Hematopoietic multipotent progenitor cell treated with erythropoietin and hydrocortisone succinate and interleukin-3 and kit ligand, for 8 days (in vitro differentiated cells): ENCODE data around the gene ATP1A2.
A peak's percentile ranks its signal among the peaks of the same experiment; 100 is the strongest.

ENCODE experiments used
- DNase-seq: peaks from one replicate; pipeline ENCODE4 v3.0.0-alpha.2; 2015

The ATP1A2 gene

DNA sequence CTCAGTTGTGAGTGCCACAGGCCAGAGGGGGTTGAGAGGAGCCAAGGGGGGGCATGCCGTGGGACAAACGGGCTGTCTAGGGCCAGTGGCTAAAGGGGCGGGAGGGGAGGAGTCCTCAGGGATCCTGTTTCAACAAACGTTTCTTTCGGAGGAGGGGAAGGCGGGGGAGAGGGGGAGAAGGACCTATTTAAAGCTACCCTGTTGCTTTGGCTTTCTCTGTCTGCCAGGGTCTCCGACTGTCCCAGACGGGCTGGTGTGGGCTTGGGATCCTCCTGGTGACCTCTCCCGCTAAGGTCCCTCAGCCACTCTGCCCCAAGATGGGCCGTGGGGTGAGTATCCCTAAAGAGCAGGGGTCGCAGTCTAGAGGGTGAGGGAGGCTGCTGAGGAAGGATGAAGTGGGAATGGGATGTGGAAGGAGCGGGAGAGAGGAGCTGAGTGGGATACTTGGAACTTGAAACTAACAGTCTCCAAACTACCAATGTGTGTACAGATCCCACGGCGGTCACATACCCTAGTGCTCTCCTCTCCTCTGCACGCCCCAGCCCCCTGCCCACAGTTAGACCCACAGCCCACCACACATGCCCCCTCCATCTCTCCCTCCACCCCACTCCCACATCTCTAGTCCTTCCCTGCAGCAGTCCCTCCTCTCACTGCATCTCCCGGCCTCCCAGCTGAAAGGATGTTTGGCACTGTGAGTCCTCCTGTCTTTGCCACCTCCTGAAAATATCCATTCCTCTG is at the start of gene ATP1A2:
Gene ATP1A2, plus strand, starts transcription at position 215 of the 738 bp plus-strand sequence. Its CDS starts 103 bp downstream, at position 318.
- DNase-seq = no peak

DNA sequence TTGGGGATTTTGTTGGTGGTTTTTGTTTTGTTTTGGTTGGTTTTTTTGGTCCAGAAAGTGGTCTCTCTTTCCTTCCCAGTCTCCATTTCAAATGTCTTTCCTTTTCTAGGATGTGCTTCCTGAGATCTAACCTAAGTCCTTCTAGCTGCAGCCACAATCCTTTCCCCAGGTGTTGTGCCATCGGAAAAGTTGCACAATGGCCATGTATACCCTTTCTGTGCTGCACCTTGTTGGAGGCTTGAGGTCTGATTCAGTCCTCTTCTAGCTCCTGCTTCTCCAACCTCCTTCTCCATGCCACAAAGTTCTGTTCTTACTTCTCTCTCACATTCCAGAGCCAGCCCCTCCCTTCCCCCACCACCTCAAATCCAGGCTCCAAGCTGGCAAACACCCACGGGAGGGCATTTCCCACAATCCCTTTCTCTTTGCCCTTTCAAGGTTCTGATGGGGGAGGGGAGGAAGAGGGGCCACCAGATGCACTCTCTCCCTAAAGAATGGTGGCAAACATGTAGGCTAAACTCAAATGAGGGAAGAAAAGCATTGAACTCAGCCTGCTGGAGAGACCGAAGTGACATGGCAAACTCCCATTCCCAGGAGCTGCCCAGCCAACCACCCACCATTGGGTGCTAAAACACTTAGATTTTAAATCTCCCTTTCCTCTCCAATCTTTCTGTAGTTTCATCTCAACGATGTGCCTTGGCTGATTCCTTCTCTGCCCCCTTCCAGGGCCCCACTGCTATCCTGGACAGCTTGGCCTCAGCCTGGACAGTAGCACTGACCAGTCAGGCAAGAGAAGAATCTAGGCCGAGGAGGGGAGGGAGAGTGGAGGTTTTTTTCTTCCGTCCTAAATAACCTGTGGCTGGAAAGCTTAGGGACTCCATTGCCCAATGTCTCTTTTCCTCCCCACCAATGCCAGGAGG is 48.5 kb upstream of the ATP1A2 start:
- no peak for DNase-seq

DNA sequence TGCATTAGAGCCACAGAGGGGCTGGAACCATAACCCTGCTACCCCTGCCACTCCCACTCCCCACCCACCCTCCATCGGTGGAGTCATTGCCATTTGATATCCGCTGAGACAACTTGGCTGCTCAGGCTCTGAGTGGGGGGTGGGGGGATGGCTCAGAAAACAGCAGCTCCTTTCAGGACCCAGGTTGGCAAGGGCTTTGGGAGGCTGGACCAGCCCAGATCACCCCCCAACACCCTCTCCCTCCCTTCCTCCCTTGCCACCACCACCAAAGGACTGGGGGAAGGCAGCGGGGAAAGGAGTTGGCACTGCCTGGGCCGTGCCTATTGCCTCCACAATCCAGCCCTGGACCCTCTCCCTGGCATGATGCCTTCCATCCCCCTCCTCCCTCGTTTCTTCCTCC is 47.3 kb upstream of the ATP1A2 start:
- DNase-seq = no peak

DNA sequence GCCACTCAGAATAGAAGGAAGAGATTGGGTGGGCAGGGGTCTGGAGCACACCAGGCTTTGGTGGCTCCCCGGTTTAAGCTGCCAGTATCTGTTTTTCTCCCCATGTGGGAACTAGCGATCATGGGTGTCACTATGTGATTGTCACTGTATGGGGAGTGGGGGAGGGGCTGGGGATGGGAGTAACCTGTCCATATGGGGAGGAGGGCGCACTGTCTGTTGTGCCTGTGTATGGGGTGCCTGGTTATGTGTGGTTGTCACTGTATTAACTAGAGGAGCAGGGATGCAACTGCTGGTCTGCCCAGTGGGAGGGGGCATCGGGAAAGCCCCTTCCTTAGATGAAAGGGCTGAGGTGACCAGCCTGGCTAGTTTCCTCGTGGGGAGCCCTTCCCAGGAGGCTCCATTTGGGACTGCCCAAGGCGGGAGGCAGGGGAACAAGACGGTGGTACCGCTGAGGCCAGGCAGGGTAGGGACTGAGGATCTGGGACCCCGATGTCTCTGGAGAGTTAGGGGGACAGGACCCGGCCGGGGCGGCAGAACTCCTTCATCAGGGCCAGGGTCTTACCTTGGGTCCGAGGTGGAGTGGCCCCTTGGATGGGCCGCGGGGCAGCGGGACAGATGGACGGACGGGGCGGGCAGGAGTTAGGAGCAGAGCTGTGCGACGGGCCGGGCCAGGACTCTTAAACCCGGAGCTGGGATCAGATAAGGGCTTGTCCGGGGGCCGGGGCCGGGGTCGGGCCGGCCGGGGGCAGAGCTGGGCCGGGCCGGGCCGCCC is 45.9 kb upstream of the ATP1A2 start, which contains the start of gene KCNJ10:
Gene KCNJ10, minus strand, starts transcription at position 701 of the 772 bp plus-strand sequence. CDS start 27,628 bp downstream, outside the sequence.
- no peak for DNase-seq

DNA sequence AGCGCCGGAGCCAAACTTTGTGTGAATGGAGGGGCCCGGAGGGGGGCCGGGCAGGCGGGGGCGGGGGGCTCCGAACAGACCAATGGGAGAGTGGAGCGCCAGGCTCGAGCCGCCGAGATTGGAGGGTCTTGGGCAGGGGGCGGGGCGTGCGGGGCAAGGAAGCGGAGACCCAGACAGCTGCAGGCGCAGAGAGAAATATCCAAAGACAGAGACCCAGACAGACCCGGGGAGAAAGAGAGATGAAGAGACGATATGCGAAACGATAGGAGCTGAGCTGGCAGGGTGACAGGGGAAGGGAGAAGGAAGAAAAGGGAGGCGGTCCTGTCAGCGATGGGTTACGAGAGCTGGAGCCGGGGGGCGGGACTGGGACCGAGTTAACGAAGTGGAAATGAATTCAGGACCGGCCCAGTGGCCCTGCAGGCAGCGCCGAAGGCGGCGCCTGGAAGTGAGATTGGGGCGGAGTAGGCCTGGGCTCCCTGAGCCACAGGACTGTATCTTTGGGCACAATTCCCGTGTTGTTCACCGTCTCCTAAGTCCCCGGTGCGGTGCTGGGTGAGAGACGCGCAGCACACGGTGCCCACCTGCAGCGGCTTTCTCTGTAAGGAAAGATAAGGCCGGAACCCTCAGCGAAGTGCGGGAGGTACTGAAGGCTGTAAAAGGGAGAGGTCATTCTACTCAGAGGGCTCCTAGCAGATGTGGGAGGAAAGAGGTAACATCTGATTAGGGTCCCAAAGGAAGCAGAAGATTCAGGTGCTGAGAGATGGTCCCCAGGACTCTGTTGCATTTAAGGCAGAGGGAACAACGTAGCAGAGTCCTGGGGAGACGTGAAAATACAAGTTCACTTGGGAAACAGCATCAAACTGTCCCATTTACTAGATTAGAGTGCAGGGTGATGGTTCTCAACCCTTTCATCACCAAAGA is 45.1 kb upstream of the ATP1A2 start:
- peak; percentile 39 for DNase-seq

DNA sequence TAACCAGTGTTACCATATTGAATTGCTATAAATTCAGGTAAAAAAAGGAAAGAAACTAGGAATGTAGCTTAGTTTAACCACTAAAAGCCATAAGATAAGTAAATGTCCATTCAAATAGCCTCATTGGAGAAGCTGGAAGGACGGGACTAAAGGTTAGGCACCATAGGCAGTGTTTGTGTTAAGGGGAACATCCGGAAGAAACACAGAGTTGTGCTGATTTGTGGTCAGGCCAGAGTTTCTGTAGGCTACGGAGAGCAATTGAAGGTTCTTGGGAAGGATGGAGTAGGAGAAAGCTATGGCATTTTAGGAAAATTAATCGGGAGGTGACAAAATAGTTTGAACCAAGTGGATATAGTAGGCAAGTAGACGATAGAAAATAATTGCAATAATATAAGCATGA is 44.3 kb upstream of the ATP1A2 start:
- no peak for DNase-seq

DNA sequence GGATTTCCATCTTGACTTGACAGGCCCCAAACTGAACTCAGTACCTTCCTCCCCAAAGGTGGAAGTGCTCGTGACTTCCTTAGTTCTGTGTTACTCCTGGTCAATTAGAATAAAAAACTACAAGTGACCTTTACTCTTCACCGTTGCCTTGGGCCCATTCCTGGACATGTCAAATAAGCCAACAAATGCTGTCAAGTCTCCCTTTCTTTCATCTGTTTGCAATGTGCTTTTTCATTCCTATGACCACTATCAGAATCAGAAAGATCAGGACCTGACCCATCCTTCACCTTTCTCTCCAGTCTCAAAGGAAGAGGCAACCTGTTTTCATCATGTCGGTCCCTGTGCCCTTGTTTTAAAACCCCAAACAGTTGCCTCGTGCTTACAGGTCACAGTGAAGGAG is 40.7 kb upstream of the ATP1A2 start:
- no peak for DNase-seq

DNA sequence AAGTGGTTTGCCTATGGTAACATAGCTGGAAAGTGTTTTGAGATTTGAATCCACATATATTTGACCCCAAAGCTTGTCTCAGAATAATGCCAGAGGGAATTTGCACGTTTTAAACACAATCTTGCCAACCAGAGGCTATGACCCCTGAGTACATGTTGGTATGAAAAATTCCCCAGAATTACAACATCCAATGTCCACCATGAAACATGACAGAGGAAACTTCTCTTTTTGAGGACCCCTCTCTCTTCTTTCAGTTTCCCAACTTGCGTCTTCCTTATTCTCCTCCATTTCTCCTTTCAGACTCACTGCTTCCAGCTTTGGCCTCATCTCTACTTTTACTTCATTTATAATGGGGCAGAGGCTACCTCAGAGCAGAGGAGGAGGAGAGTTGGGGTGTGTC is 39.7 kb upstream of the ATP1A2 start:
- no peak for DNase-seq

DNA sequence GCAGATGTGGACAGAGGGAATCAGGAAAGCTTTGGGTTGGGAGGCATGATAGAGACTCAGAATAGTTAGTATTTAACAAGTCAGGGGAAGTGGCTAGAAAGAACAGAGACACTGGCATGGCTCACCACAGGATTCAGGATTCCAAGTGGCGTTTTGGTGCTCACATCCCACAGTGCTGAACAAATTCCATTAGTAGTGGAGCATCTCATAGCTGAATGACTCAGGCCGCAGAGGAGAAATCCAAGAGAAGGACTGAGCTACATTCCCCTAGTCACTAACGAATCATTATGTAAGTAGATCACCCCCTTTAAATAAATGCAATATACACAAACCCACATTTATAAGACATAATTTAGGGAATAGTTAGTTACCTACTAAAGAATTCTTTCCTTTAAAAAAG is 39.3 kb upstream of the ATP1A2 start:
- DNase-seq = no peak

DNA sequence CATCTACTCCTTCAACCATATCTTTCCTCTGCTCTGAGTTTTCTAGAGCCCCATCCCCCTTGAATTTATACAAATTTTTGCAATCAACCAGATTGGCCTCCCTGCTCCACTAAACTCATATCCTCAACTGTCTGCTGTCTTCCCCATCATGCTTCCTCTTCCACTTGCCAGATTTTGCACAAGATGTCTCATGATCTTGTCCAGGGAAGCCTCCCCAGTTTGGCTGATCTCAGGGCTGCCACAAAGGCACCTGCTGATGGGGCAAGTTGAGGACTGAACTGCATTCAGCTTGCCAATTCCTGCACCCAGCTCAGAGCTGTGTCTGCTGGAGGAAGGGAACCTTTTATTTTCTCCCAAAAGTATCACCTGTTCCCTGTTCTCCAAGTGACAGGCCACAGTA is 38.1 kb upstream of the ATP1A2 start:
- DNase-seq = no peak

DNA sequence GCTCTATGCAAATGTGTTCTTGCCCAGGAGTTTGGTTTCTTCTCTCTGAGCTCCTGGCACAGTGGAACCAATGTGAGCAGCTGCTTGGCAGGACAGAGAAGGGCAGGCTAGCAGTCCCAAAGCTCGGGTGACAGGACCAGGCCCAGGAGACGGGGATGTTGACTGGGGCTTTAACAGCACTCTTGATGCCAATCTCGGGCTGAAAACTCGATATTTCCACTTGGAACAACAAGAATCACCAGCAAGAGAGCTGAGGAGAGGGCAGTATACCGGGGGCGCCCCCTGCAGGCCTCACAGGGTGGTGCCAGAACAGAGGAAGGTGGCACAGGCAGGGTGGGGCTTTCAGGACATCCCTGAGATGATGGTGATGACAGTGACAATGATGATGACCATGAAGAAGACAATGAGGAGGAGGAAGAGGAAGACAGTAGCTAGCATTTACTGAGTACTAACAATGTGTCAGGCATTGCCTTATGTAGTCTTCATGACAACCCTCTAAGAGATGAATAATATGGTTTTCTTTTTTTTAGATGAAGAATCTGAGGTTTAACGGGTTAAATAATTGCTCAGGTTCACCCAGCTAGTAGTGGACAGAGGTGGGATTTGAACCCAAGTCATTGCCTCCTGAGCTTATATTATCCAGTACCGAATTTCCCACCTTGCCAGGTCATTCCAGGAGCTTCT is 36.9 kb upstream of the ATP1A2 start:
- peak; percentile 75 for DNase-seq

DNA sequence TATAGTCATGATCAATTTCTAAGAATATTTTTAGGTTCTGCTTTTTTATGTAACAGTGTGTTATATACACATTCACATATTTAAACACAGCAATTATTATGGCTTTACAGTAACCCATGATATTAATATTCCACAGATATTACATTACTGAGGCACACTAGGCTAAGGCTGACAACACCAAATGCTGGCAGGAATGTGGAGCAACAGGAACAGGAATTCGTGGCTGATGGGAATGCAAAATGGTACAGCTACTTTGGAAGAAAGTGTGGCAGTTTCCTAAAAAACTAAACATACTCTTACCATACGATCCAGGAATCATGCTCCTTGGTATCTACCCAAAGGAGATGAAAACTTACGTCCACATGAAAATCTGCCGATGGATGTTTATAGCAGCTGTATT is 36.1 kb upstream of the ATP1A2 start:
- no peak for DNase-seq

DNA sequence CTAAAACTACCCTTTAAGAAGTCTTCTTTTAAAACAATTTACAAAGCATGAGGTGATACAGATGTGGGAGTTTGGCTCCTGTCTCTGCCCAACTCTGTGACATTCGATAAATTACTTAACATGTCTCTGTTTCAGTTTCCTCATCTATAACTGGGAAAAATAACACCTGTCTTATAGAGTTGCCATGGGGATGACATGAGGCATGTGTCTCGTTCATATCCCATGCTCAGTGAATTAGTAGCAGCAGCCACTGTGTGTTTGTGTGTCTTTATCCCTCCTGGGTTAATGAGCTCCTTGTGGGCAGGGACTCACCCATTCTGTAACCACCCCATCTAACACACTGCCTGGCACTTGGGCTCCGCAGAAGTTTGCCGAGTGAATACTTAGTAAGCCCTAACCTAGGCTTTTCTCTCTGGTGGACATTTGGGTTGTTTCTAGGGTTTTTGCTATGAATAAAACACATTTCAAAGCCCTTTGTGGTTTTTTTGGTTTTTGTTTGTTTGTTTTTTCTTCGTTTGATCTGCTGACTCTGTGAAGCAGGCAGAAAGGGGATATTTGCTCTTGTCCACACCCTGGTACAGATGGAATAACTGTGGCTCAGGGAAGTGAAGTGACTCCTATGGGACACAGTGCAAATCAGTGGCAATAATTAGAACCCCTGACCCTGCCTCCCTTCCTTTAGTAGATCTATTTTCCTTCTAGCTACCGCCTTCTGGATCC is 35.0 kb upstream of the ATP1A2 start:
- DNase-seq = no peak

DNA sequence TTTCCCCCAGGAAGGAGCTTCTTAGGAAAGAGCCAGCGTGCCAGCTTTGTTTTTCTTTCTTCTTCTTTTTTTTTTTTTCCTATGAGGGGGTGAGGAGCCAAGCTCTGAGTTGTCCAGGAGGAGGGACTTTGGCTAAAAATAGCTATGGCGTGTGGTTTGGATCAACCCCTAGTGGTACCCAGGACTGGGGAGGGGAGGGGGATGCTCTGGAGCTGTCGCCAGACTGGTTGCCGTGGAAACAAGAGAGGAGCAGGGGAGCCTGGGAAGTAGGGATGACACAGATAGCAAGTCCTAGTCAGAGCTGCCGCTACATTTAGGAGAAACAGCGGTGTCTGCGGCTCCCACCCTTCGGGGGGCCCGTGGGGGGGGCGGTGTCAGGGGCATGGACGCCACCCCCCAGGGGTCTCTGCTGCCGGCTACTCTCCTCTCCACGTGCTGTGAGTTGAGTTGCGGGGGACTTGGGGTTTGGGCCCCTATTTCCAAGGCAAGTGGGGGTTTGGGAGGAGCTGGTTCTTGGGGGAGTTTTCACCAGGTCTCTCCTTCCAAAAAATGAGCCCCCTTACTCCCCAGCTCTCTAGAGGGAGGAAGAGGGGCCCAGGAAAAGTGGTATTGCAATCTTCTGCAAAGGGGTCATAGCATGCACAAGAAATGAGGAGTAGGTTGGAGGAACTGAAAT is 34.2 kb upstream of the ATP1A2 start, which contains the start of gene KCNJ9:
Gene KCNJ9, plus strand, starts transcription at position 278 of the 676 bp plus-strand sequence. CDS start 2,493 bp downstream, outside the sequence.
- no peak for DNase-seq

DNA sequence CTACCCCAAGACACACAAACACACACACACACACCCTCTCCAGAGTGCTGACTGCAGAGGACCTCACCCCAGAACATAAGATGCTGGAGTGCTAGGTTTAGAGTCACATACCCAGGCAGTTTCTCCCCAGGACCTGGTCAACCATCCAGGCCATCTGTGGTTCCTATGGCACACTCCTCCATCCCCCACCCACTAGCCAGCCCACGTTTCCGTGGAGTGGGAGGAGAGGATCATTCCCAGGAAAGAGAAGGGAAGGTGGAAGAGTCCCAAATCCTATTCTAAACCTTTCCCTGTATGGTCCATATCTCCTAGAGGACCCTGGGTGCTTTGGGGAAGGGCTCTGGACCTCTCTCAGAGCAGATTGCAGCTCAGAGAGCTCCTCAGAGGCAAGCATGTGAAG is 33.1 kb upstream of the ATP1A2 start:
- no peak for DNase-seq

DNA sequence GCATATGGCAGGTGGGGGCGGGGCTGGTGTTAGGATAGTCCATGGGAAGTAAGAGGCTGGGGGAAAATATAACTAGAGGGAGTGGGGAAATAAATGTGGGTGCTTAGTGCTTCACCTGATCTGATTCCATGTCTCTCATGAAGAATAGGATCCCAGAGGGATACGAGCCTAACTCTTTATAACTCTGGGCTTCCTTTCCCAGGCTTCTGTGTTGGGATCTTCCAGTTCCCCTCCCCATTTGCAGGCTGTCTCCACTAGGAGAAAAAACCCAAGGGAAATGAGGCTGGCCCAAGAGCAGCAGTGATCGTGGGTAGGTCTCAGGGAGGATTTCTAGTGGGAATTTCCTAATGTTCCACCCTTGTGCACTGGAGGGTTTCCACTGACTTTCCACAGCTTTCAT is 32.6 kb upstream of the ATP1A2 start:
- no peak for DNase-seq

DNA sequence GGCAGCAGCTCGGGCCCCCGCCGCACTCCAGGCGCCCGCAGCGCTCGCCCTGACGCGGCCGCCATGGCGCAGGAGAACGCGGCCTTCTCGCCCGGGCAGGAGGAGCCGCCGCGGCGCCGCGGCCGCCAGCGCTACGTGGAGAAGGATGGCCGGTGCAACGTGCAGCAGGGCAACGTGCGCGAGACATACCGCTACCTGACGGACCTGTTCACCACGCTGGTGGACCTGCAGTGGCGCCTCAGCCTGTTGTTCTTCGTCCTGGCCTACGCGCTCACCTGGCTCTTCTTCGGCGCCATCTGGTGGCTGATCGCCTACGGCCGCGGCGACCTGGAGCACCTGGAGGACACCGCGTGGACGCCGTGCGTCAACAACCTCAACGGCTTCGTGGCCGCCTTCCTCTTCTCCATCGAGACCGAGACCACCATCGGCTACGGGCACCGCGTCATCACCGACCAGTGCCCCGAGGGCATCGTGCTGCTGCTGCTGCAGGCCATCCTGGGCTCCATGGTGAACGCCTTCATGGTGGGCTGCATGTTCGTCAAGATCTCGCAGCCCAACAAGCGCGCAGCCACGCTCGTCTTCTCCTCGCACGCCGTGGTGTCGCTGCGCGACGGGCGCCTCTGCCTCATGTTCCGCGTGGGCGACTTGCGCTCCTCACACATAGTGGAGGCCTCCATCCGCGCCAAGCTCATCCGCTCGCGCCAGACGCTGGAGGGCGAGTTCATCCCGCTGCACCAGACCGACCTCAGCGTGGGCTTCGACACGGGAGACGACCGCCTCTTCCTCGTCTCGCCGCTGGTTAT is 31.4 kb upstream of the ATP1A2 start:
- peak; percentile 52 for DNase-seq

DNA sequence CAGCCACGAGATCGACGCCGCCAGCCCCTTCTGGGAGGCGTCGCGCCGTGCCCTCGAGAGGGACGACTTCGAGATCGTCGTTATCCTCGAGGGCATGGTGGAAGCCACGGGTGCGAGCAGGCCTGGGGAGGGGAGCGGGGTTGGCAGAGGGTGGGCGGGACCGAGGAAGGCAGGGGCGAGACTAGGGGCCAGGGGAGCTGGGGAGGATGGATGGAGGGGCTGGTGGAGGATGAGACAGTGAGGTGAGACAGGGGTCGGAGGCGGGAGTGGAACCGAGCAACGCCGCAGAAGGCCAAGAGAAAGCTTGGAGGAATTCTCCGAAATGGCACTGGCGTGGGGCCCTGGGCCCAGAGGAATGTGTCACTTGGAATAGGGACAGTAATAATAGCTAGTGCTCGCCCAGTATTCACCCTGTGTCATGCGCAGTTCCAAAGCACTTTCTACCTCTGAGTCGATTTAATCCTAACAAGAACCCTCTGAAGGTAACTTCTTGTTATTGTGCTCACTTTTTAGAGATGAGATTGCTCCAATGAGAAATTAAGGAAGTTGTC is 30.7 kb upstream of the ATP1A2 start:
- no peak for DNase-seq
